Neural crest cell (in vitro differentiated cells): ENCODE results near the gene PSMD12. TPM values are rescaled to one million over a fixed set of nuclear protein-coding genes. Genes with fewer than 3 reads are reported as not detected.
A peak's percentile ranks its signal among the peaks of the same experiment; 100 is the strongest.
"Not testable (repeated sequence)": the region's sequence is repeated elsewhere in the genome, so short reads cannot be mapped to it uniquely, and the experiment has no call there.

Source experiments
- DNase-seq: peaks from one replicate; pipeline ENCODE4 v3.0.0; 2021; ENCODE audit warnings: low read depth, mixed read lengths, low spot score
- H3K27ac Mint-ChIP-seq: one replicate; pipeline ENCODE4 v1.8.0; 2021; ENCODE audit warnings: mild to moderate bottlenecking, mixed read lengths; ENCODE audit not compliant: unreplicated experiment
- H3K27me3 Mint-ChIP-seq: 2 replicates; pipeline ENCODE4 v1.8.0; 2021; ENCODE audit warnings: low read depth, mild to moderate bottlenecking, mixed read lengths
- H3K36me3 Mint-ChIP-seq: 2 replicates; pipeline ENCODE4 v1.8.0; 2021; ENCODE audit warnings: low read depth, mild to moderate bottlenecking, mixed read lengths
- H3K4me1 Mint-ChIP-seq: 2 replicates; pipeline ENCODE4 v1.8.0; 2021; ENCODE audit warnings: mixed read lengths
- H3K4me3 Mint-ChIP-seq: one replicate; pipeline ENCODE4 v1.8.0; 2021; ENCODE audit warnings: mild to moderate bottlenecking, mixed read lengths
- H3K9me3 Mint-ChIP-seq: 2 replicates; pipeline ENCODE4 v1.8.0; 2021; ENCODE audit warnings: mixed read lengths
- total RNA-seq: library from RNA; stranded (reverse); gene quantifications from 2 replicates; pipeline ENCODE4 v1.2.1, GENCODE V29; 2021
- TF ChIP-seq, protein P1 (sequence below): fragments of 200-600 bp; sonication (generic); conservative IDR thresholded peaks from 2 replicates; pipeline ENCODE4 v1.5.0; 2021; ENCODE audit warnings: antibody characterized with exemption, mild to moderate bottlenecking

The PSMD12 gene
- total RNA-seq, 1 donor from 2014 or later: 54.7 TPM

DNA sequence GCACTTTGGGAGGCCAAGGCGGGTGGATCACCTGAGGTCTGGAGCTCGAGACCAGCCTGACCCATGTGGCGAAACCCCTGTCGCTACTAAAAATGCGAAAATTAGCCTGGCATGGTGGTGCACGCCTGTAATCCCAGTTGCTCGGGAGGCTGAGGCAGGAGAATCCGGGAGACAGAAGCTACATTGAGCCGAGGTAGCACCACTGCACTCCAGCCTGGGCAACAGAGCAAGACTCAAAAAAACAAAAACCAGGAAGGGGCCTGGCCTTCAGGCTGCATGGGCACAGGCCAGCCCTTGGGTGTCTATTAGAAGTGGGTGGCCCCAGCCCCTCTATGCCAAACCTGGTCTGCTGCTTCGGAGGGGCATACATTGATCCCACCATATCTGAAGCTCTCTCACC lies 56.0 kb downstream of the PSMD12 start:
- H3K9me3 Mint-ChIP-seq: no peaks in the 10 kb centered on the region
- no peak overlapping the region for H3K4me3 Mint-ChIP-seq
- no peak overlapping the region for H3K27ac Mint-ChIP-seq
- H3K4me1 Mint-ChIP-seq: no peaks in the 10 kb centered on the region
- no peak for DNase-seq
- TF ChIP-seq, protein P1, sequence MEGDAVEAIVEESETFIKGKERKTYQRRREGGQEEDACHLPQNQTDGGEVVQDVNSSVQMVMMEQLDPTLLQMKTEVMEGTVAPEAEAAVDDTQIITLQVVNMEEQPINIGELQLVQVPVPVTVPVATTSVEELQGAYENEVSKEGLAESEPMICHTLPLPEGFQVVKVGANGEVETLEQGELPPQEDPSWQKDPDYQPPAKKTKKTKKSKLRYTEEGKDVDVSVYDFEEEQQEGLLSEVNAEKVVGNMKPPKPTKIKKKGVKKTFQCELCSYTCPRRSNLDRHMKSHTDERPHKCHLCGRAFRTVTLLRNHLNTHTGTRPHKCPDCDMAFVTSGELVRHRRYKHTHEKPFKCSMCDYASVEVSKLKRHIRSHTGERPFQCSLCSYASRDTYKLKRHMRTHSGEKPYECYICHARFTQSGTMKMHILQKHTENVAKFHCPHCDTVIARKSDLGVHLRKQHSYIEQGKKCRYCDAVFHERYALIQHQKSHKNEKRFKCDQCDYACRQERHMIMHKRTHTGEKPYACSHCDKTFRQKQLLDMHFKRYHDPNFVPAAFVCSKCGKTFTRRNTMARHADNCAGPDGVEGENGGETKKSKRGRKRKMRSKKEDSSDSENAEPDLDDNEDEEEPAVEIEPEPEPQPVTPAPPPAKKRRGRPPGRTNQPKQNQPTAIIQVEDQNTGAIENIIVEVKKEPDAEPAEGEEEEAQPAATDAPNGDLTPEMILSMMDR: no peak
- no peaks in the 10 kb centered on the region for H3K27me3 Mint-ChIP-seq
- no peaks in the 10 kb centered on the region for H3K36me3 Mint-ChIP-seq

DNA sequence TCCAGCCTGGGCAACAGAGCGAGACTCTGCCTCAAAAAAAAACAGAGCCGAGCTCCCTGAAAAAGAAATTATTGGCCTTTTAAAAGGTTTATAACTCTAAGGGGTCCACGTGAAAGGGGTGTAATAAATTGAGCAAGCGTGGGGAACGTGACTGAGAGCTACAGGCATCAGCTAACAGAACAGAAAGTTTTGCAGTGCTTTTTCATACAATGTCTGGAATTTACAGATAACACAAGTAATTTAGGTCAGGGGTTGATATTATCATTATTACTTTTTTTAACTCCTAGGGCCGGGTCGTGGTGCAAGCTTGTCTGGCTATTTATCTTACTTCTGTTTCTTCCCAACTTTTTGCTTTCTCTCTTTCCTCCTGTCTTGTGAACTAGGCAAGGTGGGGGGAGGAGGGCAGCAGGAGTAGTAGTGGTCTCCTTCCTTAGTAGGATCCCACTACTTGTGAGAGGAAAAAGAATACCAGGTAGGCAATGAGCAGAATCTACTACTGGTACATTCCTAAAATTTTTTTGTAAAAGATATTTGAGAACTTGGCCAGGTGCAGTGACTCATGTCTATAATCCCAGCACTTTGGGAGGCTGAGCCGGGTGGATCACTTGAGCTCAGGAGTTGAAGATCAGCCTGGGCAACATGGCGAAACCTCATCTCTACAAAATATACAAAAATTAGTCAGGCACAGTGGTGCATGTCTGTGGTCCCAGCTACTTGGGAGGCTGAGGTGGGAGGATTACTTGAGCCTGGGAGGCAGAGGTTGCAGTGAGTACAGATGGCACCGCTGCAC lies 60.7 kb downstream of the PSMD12 start:
- not testable (repeated sequence) for H3K4me1 Mint-ChIP-seq, DNase-seq, H3K4me3 Mint-ChIP-seq, H3K27ac Mint-ChIP-seq, H3K36me3 Mint-ChIP-seq, H3K27me3 Mint-ChIP-seq, H3K9me3 Mint-ChIP-seq

DNA sequence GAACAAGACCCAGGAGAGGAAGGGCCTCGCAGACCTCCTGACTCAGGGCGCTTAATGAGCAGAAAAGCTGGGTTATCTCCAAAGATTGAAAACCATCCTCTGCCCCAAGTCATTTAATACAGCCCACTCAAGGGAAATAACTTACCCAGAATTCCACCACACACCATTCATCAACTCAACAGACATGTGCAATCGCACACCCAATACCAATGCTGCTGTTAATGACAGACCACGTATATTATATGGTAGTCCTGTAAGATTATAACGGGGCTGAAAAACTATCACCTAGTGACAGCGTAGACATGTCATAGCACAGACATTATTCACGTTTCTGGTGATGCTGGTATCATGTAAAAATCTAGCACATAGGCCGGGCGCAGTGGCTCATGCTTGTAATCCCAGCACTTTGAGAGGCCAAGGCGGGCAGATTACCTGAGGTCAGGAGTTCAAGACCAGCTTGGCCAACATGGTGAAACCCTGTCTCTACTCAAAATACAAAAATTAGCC lies 68.9 kb downstream of the PSMD12 start:
- Mint-ChIP-seq H3K9me3 (no peaks in the 10 kb centered on the region), H3K4me3 (no peak overlapping the region), H3K36me3 (no peaks in the 10 kb centered on the region), H3K27ac (no peak overlapping the region), H3K4me1 (peaks cover 7% of the 10 kb centered on the region), H3K27me3 (no peaks in the 10 kb centered on the region)
- no peak for DNase-seq
- TF ChIP-seq, protein P1: no peak

DNA sequence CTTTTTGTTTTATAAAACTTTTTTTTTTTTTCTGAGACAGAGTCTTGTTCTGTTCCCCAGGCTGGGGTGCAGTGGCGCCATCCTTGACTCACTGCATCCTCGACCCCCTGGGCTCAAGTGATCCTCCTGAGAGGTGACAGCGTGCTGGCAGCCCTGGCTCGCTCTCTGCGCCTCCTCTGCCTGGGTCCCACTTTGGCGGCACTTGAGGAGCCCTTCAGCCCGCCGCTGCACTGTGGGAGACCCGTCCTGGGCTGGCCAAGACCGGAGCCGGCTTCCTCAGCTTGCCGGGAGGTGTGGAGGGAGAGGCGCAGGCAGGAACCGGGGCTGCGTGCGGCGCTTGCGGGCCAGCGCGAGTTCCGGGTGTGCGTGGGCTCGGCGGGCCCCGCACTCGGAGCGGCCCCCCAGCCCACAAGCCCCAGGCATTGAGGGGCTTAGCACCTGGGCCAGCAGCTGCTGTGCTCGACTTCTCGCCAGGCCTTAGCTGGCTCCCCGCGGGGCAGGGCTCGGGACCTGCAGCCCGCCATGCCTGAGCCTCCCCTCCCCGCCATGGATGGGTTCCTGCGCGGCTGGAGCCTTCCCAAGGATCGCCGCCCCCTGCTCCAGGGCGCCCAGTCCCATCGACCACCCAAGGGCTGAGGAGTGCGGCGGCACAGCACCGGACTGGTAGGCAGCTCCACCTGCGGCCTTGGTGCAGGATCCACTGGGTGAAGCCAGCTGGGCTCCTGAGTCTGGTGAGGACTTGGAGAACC lies 71.8 kb downstream of the PSMD12 start:
- DNase-seq: no peak
- Mint-ChIP-seq H3K36me3 (no peaks in the 10 kb centered on the region), H3K9me3 (no peaks in the 10 kb centered on the region), H3K27me3 (no peaks in the 10 kb centered on the region), H3K27ac (no peak overlapping the region), H3K4me1 (peaks cover 8% of the 10 kb centered on the region), H3K4me3 (no peak overlapping the region)
- TF ChIP-seq, protein P1: no peak

DNA sequence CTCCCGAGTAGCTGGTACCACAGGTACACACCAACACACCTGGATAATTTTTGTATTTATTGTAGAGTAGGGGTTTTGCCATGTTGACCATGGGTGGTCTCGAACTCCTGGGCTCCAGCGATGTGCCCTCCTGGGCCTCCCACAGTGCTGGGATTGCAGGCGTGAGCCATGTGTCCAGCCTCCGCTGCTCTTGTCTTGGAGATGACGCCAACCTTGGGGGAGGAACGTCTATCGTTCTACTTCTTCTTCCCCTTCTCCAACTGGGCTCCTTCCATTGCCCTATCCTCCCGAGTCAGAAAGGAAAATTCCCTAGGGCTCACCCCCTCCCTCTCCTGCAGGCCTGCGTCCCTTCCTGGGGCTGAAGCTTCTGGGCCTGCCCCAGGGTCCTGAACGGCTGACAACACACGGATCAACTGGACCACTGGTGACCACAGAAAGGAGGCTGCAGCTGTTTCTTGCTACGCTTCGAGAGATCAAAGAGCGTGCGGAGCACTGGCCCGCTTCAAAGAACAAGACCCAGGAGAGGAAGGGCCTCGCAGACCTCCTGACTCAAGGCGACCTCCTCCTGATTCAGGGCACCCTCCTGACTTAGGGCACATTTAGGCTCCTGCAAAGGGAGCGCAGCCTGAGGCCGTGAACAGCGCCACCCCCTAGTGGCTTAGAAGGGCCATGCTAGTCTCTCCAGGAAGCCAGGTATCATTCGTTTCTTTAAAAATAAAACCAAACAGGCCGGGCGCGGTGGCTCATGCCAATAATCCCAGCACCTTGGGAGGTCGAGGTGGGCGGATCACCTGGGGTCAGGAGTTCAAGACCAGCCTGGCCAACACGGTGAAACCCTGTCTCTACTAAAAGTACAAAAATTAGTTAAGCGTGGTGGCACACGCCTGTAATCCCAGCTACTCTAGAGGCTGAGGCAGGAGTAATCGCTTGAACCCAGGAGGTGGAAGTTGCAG lies 72.8 kb downstream of the PSMD12 start:
- Mint-ChIP-seq H3K4me3 (no peak overlapping the region), H3K27ac (peak overlapping the region; percentile 69), H3K9me3 (no peaks in the 10 kb centered on the region), H3K36me3 (no peaks in the 10 kb centered on the region), H3K27me3 (no peaks in the 10 kb centered on the region), H3K4me1 (peaks cover 15% of the 10 kb centered on the region)
- DNase-seq: peak; percentile 30
- TF ChIP-seq, protein P1: peak; percentile 66
